ENCODE data around the gene CRYBG2.
A peak's percentile ranks its signal among the peaks of the same experiment; 100 is the strongest.
"Not testable (repeated sequence)": the region's sequence is repeated elsewhere in the genome, so short reads cannot be mapped to it uniquely, and the experiment has no call there.

Gene CRYBG2

DNA sequence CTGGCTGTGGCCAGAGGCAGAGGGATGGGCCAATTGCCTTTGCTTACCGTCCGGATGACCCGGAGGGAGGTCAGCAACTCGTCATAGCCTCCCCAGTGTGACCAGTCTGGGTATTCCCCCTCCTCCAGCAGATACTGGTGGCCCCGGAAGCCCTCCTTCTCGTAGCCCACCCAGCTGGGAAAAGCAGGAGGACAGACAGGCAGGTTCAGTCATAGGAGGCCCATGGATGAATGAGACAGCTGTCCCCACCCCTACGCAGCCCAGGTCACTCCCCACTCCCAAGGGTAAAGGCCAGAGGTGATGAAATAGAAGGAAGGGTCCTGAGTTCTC lies 16.8 kb downstream of the CRYBG2 start:
- Mint-ChIP-seq H3K9me3 (no peaks in the 10 kb centered on the region), H3K4me3 (peak overlapping the region; percentile 89), H3K27me3 (no peaks in the 10 kb centered on the region), H3K36me3 (ENCODE audit: insufficient read depth) (peaks cover 2% of the 10 kb centered on the region), H3K4me1 (peaks cover 11% of the 10 kb centered on the region), H3K27ac (ENCODE audit: low read depth) (no peak overlapping the region)
- DNase-seq (ENCODE audit: low spot score in 2 of 2) (no peak), ATAC-seq (replicated peaks; ENCODE audit: extremely low read depth, poor library complexity, severe bottlenecking) (no peak)

GRCh38 chr1:26336477-26337205 lies 17.3 kb downstream of the CRYBG2 start:
- peaks cover 2% of the 10 kb centered on the region for H3K36me3 Mint-ChIP-seq (ENCODE audit: insufficient read depth)
- H3K27me3 Mint-ChIP-seq, result no peaks in the 10 kb centered on the region
- no peak overlapping the region for H3K27ac Mint-ChIP-seq (ENCODE audit: low read depth)
- H3K4me3 Mint-ChIP-seq, result peak overlapping the region; percentile 89
- DNase-seq (ENCODE audit: low spot score in 2 of 2) (peak; percentile 49 to 64), ATAC-seq (replicated peaks; ENCODE audit: extremely low read depth, poor library complexity, severe bottlenecking) (peak; percentile 72)
- no peaks in the 10 kb centered on the region for H3K9me3 Mint-ChIP-seq
- peaks cover 11% of the 10 kb centered on the region for H3K4me1 Mint-ChIP-seq

DNA sequence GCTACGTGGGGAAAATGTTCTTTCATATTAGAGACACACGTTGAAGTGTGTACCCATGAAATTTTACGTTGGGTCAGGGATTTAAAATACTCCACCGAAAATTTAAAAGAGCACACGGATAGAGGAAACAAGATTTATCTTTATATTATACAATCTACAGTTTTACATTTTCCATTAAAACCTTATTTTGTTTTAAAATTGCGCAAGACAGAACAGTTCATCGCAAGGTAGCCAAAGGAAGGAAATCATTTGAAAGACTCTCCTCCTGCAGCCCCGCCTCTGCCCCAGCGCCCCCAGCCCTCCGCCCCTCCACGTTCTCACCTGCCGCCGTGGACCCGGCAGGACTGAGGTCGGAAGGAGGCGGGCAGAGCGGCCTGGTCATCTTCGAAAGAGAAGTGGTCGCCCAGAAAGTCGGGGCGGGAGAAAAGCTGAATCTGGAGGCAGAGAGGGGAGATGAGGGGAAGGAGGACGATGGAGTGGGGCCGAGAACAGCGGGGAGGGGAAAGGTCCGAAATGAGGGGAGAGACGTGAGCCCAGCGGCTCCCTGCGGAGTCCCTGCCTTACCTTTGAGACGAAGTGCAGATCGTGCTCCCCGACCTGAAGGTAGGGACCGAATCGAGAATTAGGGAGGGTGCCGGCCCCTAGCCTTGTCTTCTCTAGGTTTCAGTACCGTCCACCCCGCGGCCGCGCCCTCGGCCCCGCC lies 18.0 kb downstream of the CRYBG2 start:
- ATAC-seq (replicated peaks; ENCODE audit: extremely low read depth, poor library complexity, severe bottlenecking) (no peak), DNase-seq (ENCODE audit: low spot score in 2 of 2) (no peak)
- Mint-ChIP-seq H3K27me3 (no peaks in the 10 kb centered on the region), H3K36me3 (ENCODE audit: insufficient read depth) (peaks cover 2% of the 10 kb centered on the region), H3K27ac (ENCODE audit: low read depth) (peak overlapping the region; percentile 29), H3K4me3 (peak overlapping the region; percentile 89), H3K4me1 (peaks cover 11% of the 10 kb centered on the region), H3K9me3 (no peaks in the 10 kb centered on the region)

DNA sequence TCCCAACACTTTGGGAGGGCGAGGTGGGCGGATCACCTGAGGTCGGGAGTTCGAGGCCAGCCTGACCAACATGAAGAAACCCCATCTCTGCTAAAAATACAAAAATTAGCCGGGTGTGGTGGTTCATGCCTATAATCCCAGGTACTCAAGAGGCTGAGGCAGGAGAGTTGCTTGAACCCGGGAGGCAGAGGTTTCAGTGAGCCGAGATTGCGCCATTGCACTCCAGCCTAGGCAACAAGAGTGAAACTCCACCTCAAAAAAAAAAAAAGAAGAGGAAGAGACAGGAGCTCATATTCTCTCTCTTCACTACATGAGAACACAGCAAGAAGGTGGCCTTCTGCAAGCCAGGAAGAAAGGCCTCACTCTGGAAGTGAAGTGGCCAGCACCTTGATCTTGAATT lies 20.6 kb downstream of the CRYBG2 start:
- not testable (repeated sequence) for ATAC-seq (replicated peaks; ENCODE audit: extremely low read depth, poor library complexity, severe bottlenecking); DNase-seq (ENCODE audit: low spot score in 2 of 2); H3K4me3 Mint-ChIP-seq; H3K27ac Mint-ChIP-seq (ENCODE audit: low read depth); H3K27me3 Mint-ChIP-seq; H3K36me3 Mint-ChIP-seq (ENCODE audit: insufficient read depth); H3K9me3 Mint-ChIP-seq
- peaks cover 11% of the 10 kb centered on the region for H3K4me1 Mint-ChIP-seq

DNA sequence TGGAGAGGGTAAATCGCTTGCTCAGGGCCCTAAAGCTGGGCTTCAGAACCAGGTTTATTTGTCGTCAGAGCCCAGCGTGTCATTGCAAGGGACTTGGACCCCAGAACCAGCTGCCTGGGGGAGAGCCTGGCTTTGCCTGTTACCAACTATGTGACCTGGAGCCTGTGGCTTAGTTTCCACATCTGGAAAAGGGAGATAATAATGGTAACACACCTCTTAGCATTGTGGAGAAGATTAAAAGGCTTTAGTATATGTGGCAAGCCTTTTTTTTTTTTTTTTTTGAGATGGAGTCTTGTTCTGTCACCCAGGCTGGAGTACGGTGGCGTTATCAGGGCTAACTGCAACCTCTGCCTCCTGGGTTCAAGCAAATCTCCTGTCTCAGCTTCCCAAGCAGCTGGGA lies 23.7 kb downstream of the CRYBG2 start:
- Mint-ChIP-seq H3K4me3 (no peak overlapping the region), H3K9me3 (no peaks in the 10 kb centered on the region), H3K27ac (ENCODE audit: low read depth) (no peak overlapping the region), H3K27me3 (no peaks in the 10 kb centered on the region), H3K4me1 (no peaks in the 10 kb centered on the region), H3K36me3 (ENCODE audit: insufficient read depth) (peaks cover 4% of the 10 kb centered on the region)
- DNase-seq (ENCODE audit: low spot score in 2 of 2), result no peak
- no peak for ATAC-seq (replicated peaks; ENCODE audit: extremely low read depth, poor library complexity, severe bottlenecking)

DNA sequence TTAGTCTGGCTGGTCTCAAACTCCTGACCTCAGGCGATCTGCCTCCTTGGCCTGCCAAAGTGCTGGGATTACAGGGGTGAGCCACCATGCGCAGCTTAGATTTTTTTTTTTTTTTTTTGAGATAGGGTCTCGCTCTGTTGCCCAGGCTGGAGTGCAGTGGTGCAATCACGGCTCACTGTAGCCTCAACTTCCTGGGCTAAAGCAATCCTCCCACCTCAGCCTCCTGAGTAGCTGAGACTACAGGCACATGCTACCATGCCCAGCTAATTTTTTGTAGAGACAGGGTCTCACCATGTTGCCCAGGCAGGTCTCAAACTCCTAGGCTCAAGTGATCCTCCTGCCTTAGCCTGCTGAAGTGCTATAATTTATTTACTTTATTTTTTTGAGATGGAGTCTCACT lies 24.6 kb downstream of the CRYBG2 start:
- H3K36me3 Mint-ChIP-seq (ENCODE audit: insufficient read depth); H3K27me3 Mint-ChIP-seq; ATAC-seq (replicated peaks; ENCODE audit: extremely low read depth, poor library complexity, severe bottlenecking); H3K4me3 Mint-ChIP-seq; DNase-seq (ENCODE audit: low spot score in 2 of 2); H3K27ac Mint-ChIP-seq (ENCODE audit: low read depth); H3K4me1 Mint-ChIP-seq; H3K9me3 Mint-ChIP-seq: not testable (repeated sequence)

GRCh38 chr1:26328597-26328996 lies 25.3 kb downstream of the CRYBG2 start:
- ATAC-seq (replicated peaks; ENCODE audit: extremely low read depth, poor library complexity, severe bottlenecking), result no peak
- H3K9me3 Mint-ChIP-seq, result no peaks in the 10 kb centered on the region

DNA sequence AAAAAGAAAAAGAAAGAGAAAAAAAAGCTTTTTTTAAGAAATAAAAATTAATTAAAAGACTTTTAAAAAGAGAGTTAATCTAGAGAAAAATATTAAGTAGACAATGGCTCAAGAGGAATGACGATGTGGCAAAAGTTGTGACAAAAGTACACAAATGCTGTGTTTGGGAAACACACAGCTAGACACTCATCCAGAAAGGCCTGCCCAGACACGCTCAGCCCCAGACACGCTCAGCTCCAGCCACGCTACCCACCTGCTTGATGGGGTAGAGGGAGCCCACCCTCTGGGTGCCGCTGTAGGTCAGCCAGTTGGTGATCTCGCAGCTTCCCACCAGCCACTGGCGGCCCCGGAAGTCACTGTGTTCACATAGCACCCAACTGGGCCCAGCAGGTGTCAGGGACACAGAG lies 26.0 kb downstream of the CRYBG2 start:
- ATAC-seq (replicated peaks; ENCODE audit: extremely low read depth, poor library complexity, severe bottlenecking) (no peak), DNase-seq (ENCODE audit: low spot score in 2 of 2) (no peak)
- no peaks in the 10 kb centered on the region for H3K27me3 Mint-ChIP-seq
- H3K4me3 Mint-ChIP-seq, result no peak overlapping the region
- no peaks in the 10 kb centered on the region for H3K9me3 Mint-ChIP-seq
- peaks cover 4% of the 10 kb centered on the region for H3K4me1 Mint-ChIP-seq
- peaks cover 4% of the 10 kb centered on the region for H3K36me3 Mint-ChIP-seq (ENCODE audit: insufficient read depth)
- H3K27ac Mint-ChIP-seq (ENCODE audit: low read depth), result peak overlapping the region; percentile 38

More at GRCh38 chr1:26328597-26328996, 25.3 kb downstream of the CRYBG2 start:
- Mint-ChIP-seq H3K36me3 (ENCODE audit: insufficient read depth) (peaks cover 3% of the 10 kb centered on the region), H3K27ac (ENCODE audit: low read depth) (no peak overlapping the region), H3K4me3 (no peak overlapping the region), H3K27me3 (no peaks in the 10 kb centered on the region), H3K4me1 (no peaks in the 10 kb centered on the region)
- DNase-seq (ENCODE audit: low spot score in 2 of 2), result no peak

DNA sequence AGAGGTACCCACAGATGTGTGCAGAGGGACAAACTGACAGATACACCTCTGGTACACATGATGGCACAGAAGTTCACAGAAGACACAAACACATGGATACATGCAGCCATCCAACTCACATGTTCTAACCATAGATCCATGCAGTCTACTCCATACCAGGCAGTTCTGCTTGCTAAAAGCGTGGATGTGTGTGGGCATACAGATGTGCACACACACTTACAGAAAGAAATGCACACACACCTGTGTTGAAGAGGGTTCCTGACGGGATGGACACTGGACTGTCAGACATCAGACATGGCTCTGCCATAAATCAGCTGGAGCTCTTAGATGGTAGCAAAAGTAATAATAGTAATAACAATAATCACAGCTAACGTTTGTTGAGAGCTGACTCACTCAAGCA lies 29.4 kb downstream of the CRYBG2 start:
- Mint-ChIP-seq H3K27ac (ENCODE audit: low read depth) (no peak overlapping the region), H3K36me3 (ENCODE audit: insufficient read depth) (peaks cover 18% of the 10 kb centered on the region), H3K27me3 (no peaks in the 10 kb centered on the region), H3K4me1 (peaks cover 31% of the 10 kb centered on the region), H3K4me3 (no peak overlapping the region), H3K9me3 (no peaks in the 10 kb centered on the region)
- ATAC-seq (replicated peaks; ENCODE audit: extremely low read depth, poor library complexity, severe bottlenecking), result no peak
- DNase-seq (ENCODE audit: low spot score in 2 of 2), result no peak

- Mint-ChIP-seq H3K27me3 (no peaks in the 10 kb centered on the region), H3K4me3 (peak overlapping the region; percentile 27), H3K27ac (ENCODE audit: low read depth) (peak overlapping the region; percentile 76), H3K36me3 (ENCODE audit: insufficient read depth) (peaks cover 25% of the 10 kb centered on the region), H3K4me1 (peaks cover 36% of the 10 kb centered on the region), H3K9me3 (no peaks in the 10 kb centered on the region)
- ATAC-seq (replicated peaks; ENCODE audit: extremely low read depth, poor library complexity, severe bottlenecking) (no peak), DNase-seq (ENCODE audit: low spot score in 2 of 2) (no peak)
These were observed 30.5 kb downstream of the CRYBG2 start for GRCh38 chr1:26323382-26323781.

GRCh38 chr1:26322042-26322331 lies 31.9 kb downstream of the CRYBG2 start:
- DNase-seq (ENCODE audit: low spot score in 2 of 2) (no peak), ATAC-seq (replicated peaks; ENCODE audit: extremely low read depth, poor library complexity, severe bottlenecking) (no peak)
- Mint-ChIP-seq H3K4me3 (no peak overlapping the region), H3K9me3 (no peaks in the 10 kb centered on the region), H3K27ac (ENCODE audit: low read depth) (no peak overlapping the region), H3K27me3 (no peaks in the 10 kb centered on the region), H3K36me3 (ENCODE audit: insufficient read depth) (peaks cover 33% of the 10 kb centered on the region), H3K4me1 (peaks cover 50% of the 10 kb centered on the region)

DNA sequence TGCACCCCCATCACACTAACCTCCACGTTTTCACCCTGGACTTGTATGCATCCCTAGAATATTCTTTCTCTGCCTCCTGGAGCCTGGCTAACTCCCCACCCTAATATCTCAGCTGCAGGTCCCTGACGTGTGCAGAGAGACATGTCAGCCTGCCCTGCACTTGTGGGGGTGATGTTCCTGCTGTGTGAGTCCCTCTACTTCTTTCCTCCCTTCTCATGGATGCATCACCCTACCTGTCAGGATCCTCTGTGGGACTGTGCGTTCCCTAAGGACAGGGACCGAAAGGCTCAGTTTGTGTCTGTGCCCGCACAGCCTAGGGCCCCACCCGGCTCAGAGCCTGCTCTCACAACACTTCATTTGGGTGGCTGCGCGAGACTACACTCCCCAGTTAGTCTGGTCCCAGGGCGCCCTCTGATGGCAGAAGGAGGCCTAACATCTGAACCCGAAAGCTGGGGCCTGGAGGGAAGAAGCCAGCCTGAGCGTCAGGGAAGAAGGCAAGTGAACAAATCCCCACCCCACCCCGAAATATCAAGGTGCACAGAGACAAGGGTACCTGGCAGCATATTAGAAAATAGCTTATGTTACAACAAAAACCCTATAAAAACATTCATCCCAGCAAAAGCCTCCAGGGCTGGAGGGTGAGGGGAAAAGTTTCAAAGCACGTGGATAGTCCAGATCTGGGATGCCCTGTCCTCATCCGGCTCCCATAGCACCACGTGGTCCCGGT lies 32.5 kb downstream of the CRYBG2 start:
- peak overlapping the region; percentile 99 for H3K4me3 Mint-ChIP-seq
- DNase-seq (ENCODE audit: low spot score in 2 of 2), result peak; percentile 93 to 99
- ATAC-seq (replicated peaks; ENCODE audit: extremely low read depth, poor library complexity, severe bottlenecking), result peak; percentile 83
- H3K36me3 Mint-ChIP-seq (ENCODE audit: insufficient read depth), result peaks cover 33% of the 10 kb centered on the region
- peaks cover 50% of the 10 kb centered on the region for H3K4me1 Mint-ChIP-seq
- H3K9me3 Mint-ChIP-seq, result no peaks in the 10 kb centered on the region
- peak overlapping the region; percentile 85 for H3K27ac Mint-ChIP-seq (ENCODE audit: low read depth)
- no peaks in the 10 kb centered on the region for H3K27me3 Mint-ChIP-seq

GRCh38 chr1:26320896-26321295 lies 33.0 kb downstream of the CRYBG2 start:
- Mint-ChIP-seq H3K4me3 (peak overlapping the region; percentile 99), H3K4me1 (peaks cover 50% of the 10 kb centered on the region), H3K27me3 (no peaks in the 10 kb centered on the region), H3K27ac (ENCODE audit: low read depth) (peak overlapping the region; percentile 85), H3K36me3 (ENCODE audit: insufficient read depth) (peaks cover 31% of the 10 kb centered on the region), H3K9me3 (no peaks in the 10 kb centered on the region)
- no peak for DNase-seq (ENCODE audit: low spot score in 2 of 2)
- no peak for ATAC-seq (replicated peaks; ENCODE audit: extremely low read depth, poor library complexity, severe bottlenecking)

All from central memory CD8-positive, alpha-beta T cell (primary cell).